Sigmoid colon (tissue), 7 donors: ENCODE measurements around the gene ACTR3. TPM values are rescaled to one million over a fixed set of nuclear protein-coding genes. Genes with fewer than 3 reads are reported as not detected.

Experiments
- DNase-seq: peaks from one replicate; pipeline ENCODE4 v3.0.0-alpha.2; 2019
- H3K27ac ChIP-seq, 4 donors: fragments of 200-600 bp; sonication (generic); one replicate each; pipeline ENCODE4 v1.5.1; 2016 to 2019; ENCODE audit warnings: mild to moderate bottlenecking in 1 of 4
- H3K27me3 ChIP-seq, 3 donors: fragments of 200-600 bp; sonication (generic); one replicate each; pipeline ENCODE4 v1.5.1; 2019; ENCODE audit warnings: mild to moderate bottlenecking in 1 of 3
- H3K36me3 ChIP-seq, 4 donors: fragments of 200-600 bp; sonication (generic); one replicate each; pipeline ENCODE4 v1.5.1; 2016 to 2019
- H3K4me1 ChIP-seq, 4 donors: fragments of 200-600 bp; sonication (generic); one replicate each; pipeline ENCODE4 v1.5.1; 2017 to 2019
- H3K4me3 ChIP-seq, 4 donors: fragments of 200-600 bp; sonication (generic); one replicate each; pipeline ENCODE4 v1.5.1; 2017 to 2019; ENCODE audit warnings: mild to moderate bottlenecking in 2 of 4, moderate library complexity in 1 of 4
- H3K9me3 ChIP-seq, 4 donors: fragments of 200-600 bp in 3 of 4; sonication (generic) in 3 of 4; one replicate each; pipeline versions ENCODE4 v1.5.1 to v1.6.1; 2013 to 2019
- EP300 ChIP-seq, 4 donors: sonication (generic); formaldehyde crosslinking; IDR thresholded peaks; one replicate each; pipeline ENCODE4 v1.6.1; 2017; ENCODE audit warnings: antibody characterized with exemption in 4 of 4
- POLR2A ChIP-seq, 2 donors: fragments of 450-650 bp; IDR thresholded peaks; one replicate each; pipeline ENCODE4 v1.6.1; 2016; ENCODE audit warnings: antibody characterized with exemption in 2 of 2, mild to moderate bottlenecking in 2 of 2, moderate library complexity in 2 of 2
- POLR2AphosphoS5 ChIP-seq, 4 donors: sonication (generic); formaldehyde crosslinking; IDR thresholded peaks; one replicate each; pipeline ENCODE4 v1.6.1; 2017; ENCODE audit warnings: antibody characterized with exemption in 4 of 4
- WGBS, 2 donors: extraction: QIAGEN DNeasy Blood & Tissue Kit; methylation state at CpG; one replicate each; pipeline ENCODE4 v1.1.7; 2013; 5-methylcytosine and 5-hydroxymethylcytosine counted together
- intact Hi-C: fragments of 100-400 bp; cut with DNase I; formaldehyde crosslinking; loops from one replicate; pipeline ENCODE4 v1.15.1; 2023
- polyA plus RNA-seq, 3 donors: library from polyadenylated mRNA; stranded (reverse); fragments of 200-250 nt; gene quantifications; one replicate each; pipeline ENCODE4 v1.2.3, GENCODE V29; 2013
- total RNA-seq, 4 donors: library from RNA; depleted of rRNA; stranded (reverse); fragments of >200 nt; gene quantifications; one replicate each; pipeline ENCODE4 v1.1.0, GENCODE V29; 2016
- TF ChIP-seq, protein P1 (sequence below), 4 experiments: fragments of 450-650 bp in 3 of 4; fragments of 200-600 bp in 1 of 4; IDR thresholded peaks; one replicate each; pipeline ENCODE4 v1.5.1; 2016 to 2019; ENCODE audit warnings: antibody characterized with exemption in 4 of 4, mild to moderate bottlenecking in 3 of 4, moderate library complexity in 2 of 4
- donor health status: healthy with polysubstance abuse.
- donor health status: Bipolar disorder and iron deficiency.
- donor health status: healthy.

ACTR3 gene
- total and polyA plus RNA-seq, 7 donors: 108 to 178 (median 147) TPM

- intact Hi-C loops: no loop called here
- 16 to 56% methylated on average over 16 of the region's 16 CpGs for WGBS, 2 donors
- Histone ChIP-seq H3K4me3 (no peak overlapping the region), H3K27ac (no peak overlapping the region), H3K27me3 (no peaks in the 10 kb centered on the region), H3K9me3 (no peaks in the 10 kb centered on the region), H3K36me3 (peaks cover 0 to 6% (median 0%) of the 10 kb centered on the region in 4 donors), H3K4me1 (no peaks in the 10 kb centered on the region)
- TF ChIP-seq, protein P1, sequence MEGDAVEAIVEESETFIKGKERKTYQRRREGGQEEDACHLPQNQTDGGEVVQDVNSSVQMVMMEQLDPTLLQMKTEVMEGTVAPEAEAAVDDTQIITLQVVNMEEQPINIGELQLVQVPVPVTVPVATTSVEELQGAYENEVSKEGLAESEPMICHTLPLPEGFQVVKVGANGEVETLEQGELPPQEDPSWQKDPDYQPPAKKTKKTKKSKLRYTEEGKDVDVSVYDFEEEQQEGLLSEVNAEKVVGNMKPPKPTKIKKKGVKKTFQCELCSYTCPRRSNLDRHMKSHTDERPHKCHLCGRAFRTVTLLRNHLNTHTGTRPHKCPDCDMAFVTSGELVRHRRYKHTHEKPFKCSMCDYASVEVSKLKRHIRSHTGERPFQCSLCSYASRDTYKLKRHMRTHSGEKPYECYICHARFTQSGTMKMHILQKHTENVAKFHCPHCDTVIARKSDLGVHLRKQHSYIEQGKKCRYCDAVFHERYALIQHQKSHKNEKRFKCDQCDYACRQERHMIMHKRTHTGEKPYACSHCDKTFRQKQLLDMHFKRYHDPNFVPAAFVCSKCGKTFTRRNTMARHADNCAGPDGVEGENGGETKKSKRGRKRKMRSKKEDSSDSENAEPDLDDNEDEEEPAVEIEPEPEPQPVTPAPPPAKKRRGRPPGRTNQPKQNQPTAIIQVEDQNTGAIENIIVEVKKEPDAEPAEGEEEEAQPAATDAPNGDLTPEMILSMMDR (IDR thresholded peaks at IDR 0.05): no peak
- TF ChIP-seq POLR2A (IDR thresholded peaks at IDR 0.05) (no peak), POLR2AphosphoS5 (IDR thresholded peaks at IDR 0.05) (no peak), EP300 (IDR thresholded peaks at IDR 0.05) (no peak)
- DNase-seq: no peak
These were observed 88.0 kb downstream of the ACTR3 start for GRCh38 chr2:113977660-113978523.

GRCh38 chr2:113978524-113979190, 88.8 kb downstream of the ACTR3 start:
- 82 to 91% methylated on average over 20 of the region's 20 CpGs for WGBS, 2 donors
- no peak overlapping the region for H3K27ac ChIP-seq
- no peak overlapping the region for H3K4me3 ChIP-seq
- no peak for TF ChIP-seq POLR2AphosphoS5 (IDR thresholded peaks at IDR 0.05)
- no peak for TF ChIP-seq POLR2A (IDR thresholded peaks at IDR 0.05)
- TF ChIP-seq, protein P1 (IDR thresholded peaks at IDR 0.05): no peak
- no peak for TF ChIP-seq EP300 (IDR thresholded peaks at IDR 0.05)
- no peaks in the 10 kb centered on the region for H3K9me3 ChIP-seq
- DNase-seq: no peak
- H3K4me1 ChIP-seq: no peaks in the 10 kb centered on the region
- intact Hi-C loops: no loop called here
- peaks cover 0 to 5% (median 0%) of the 10 kb centered on the region in 4 donors for H3K36me3 ChIP-seq
- H3K27me3 ChIP-seq: no peaks in the 10 kb centered on the region

DNA sequence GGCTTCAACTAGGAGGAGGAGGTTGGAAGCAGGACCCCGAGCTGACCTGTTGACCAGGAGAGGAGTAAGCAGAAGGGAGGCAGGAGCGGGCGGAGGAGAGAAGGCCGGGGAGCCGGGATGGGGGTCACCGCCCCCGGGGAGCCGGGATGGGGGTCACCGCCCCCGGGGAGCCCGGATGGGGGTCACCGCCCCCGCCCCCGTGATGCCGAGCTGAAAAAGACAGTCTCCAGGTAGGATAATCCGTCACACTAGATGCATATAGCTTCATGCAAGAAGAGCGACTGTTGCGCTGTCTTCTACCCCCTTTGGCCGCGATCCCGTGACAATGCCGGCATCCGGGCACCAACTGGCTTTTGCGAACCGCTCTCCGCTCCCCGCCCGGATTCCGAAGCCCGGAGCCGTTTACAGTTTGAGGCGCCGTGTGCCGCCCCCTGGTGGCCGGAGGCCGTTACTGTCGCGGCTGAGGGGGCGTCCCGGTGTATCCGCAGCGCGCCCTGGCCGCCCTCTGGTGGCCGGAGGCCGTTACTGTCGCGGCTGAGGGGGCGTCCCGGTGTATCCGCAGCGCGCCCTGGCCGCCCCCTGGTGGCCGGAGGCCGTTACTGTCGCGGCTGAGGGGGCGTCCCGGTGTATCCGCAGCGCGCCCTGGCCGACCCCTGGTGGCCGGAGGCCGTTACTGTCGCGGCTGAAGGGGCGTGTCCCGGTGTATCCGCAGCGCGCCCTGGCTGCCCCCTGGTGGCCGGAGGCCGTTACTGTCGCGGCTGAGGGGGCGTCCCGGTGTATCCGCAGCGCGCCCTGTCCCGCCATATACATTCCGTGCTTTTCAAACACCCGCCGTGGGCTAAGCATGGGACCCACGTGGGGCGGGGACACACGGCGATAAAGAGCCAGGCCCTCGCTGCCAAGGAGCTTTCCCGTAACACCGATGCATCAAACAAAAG, 89.6 kb downstream of the ACTR3 start:
- Histone ChIP-seq H3K4me3 (no peak overlapping the region), H3K27me3 (no peaks in the 10 kb centered on the region), H3K9me3 (no peaks in the 10 kb centered on the region), H3K36me3 (no peaks in the 10 kb centered on the region), H3K4me1 (no peaks in the 10 kb centered on the region), H3K27ac (no peak overlapping the region)
- no peak for DNase-seq
- WGBS, 2 donors: 70 to 92% methylated on average over 92 to 93 of the region's 93 CpGs
- TF ChIP-seq POLR2AphosphoS5 (IDR thresholded peaks at IDR 0.05) (no peak), EP300 (IDR thresholded peaks at IDR 0.05) (no peak)
- TF ChIP-seq, protein P1 (IDR thresholded peaks at IDR 0.05): peak in 1 of 4 experiments; percentile 51
- intact Hi-C loops: no loop called here

GRCh38 chr2:113980946-113981345, 91.1 kb downstream of the ACTR3 start:
- TF ChIP-seq, protein P1 (IDR thresholded peaks at IDR 0.05): no peak
- TF ChIP-seq POLR2AphosphoS5 (IDR thresholded peaks at IDR 0.05): no peak
- no peak for TF ChIP-seq EP300 (IDR thresholded peaks at IDR 0.05)
- no peak for TF ChIP-seq POLR2A (IDR thresholded peaks at IDR 0.05)
- H3K4me3 ChIP-seq: no peak overlapping the region
- no peaks in the 10 kb centered on the region for H3K4me1 ChIP-seq
- H3K36me3 ChIP-seq: no peaks in the 10 kb centered on the region
- H3K27me3 ChIP-seq: no peaks in the 10 kb centered on the region
- no peaks in the 10 kb centered on the region for H3K9me3 ChIP-seq
- intact Hi-C loops: no loop called here
- no peak for DNase-seq
- 91 to 92% methylated on average over 4 of the region's 4 CpGs for WGBS, 2 donors
- no peak overlapping the region for H3K27ac ChIP-seq
